ENCODE measurements around the gene VPS50. TPM values are rescaled to one million over a fixed set of nuclear protein-coding genes. Genes with fewer than 3 reads are reported as not detected.

Gene VPS50
- total RNA-seq, 1 experiment from 2014 or later, result 15.1 TPM

DNA sequence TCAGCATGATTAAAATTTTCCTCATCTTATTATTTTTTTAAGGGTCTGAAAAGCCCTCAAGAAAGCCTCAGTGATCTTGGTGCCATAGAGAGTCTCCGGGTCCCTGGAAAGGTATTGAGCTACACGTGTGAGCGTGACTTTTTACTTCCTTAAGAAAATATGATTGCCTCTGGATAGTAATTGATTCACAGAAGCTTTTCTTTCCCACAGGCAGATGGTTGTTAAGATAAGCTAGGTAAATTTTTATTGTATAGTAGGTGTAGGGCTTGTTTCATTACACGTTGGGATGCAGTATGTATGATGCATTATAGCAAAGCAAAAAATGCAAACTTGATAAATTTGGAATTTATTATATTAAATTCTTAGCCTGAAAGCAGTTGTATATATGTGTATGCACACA lies 7.7 kb downstream of the VPS50 start:
- ChIA-PET RAD21 (ENCODE audit: low non-redundant PET in 1 of 2, low total read pairs in 2 of 2, uncharacterized antibody in 2 of 2, unreplicated experiment in 2 of 2) (no interaction called here), CTCF (no interaction called here), POLR2A (no interaction called here)
- no peak overlapping the region for H3K27ac ChIP-seq (ENCODE audit: low read depth, low read length)
- no peaks in the 10 kb centered on the region for H3K36me3 ChIP-seq (ENCODE audit: control insufficient read depth in 1 of 2, insufficient read depth in 2 of 2, low read length in 2 of 2)
- no peaks in the 10 kb centered on the region for H3K4me1 ChIP-seq (ENCODE audit: control insufficient read depth in 1 of 2, insufficient read depth in 2 of 2, low read length in 2 of 2)
- no TSS peak for BruUV-seq (replicated peaks)
- no peak for DNase-seq (ENCODE audit: low read depth, low spot score)
- no peaks in the 10 kb centered on the region for H3K9me3 ChIP-seq (ENCODE audit: control insufficient read depth in 1 of 2, insufficient read depth in 1 of 2, low read depth in 1 of 2, low read length in 2 of 2)
- H3K9ac ChIP-seq (ENCODE audit: low read length), result no peak overlapping the region
- H3K4me3 ChIP-seq (replicated peaks in 1 of 2; ENCODE audit: low read depth in 1 of 2, low read length in 2 of 2), result no peak overlapping the region
- H3K9me2 ChIP-seq (ENCODE audit: insufficient read depth), result no peaks in the 10 kb centered on the region
- H2AFZ ChIP-seq (ENCODE audit: low read depth, low read length, poor library complexity, severe bottlenecking), result no peak overlapping the region
- H3K27me3 ChIP-seq (ENCODE audit: insufficient read depth, low read length), result no peaks in the 10 kb centered on the region
- TF ChIP-seq, protein P1, sequence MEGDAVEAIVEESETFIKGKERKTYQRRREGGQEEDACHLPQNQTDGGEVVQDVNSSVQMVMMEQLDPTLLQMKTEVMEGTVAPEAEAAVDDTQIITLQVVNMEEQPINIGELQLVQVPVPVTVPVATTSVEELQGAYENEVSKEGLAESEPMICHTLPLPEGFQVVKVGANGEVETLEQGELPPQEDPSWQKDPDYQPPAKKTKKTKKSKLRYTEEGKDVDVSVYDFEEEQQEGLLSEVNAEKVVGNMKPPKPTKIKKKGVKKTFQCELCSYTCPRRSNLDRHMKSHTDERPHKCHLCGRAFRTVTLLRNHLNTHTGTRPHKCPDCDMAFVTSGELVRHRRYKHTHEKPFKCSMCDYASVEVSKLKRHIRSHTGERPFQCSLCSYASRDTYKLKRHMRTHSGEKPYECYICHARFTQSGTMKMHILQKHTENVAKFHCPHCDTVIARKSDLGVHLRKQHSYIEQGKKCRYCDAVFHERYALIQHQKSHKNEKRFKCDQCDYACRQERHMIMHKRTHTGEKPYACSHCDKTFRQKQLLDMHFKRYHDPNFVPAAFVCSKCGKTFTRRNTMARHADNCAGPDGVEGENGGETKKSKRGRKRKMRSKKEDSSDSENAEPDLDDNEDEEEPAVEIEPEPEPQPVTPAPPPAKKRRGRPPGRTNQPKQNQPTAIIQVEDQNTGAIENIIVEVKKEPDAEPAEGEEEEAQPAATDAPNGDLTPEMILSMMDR (IDR thresholded peaks at IDR 0.05 in 2 of 3, conservative IDR thresholded peaks at IDR 0.05 in 1 of 3; ENCODE audit: borderline replicate concordance in 1 of 3, insufficient read depth in 1 of 3, low read depth in 2 of 3, low read length in 2 of 3), result no peak
- TF ChIP-seq CEBPB (IDR thresholded peaks at IDR 0.05; ENCODE audit: low read depth) (no peak), EZH2 (IDR thresholded peaks at IDR 0.05) (no peak), FOSL1 (IDR thresholded peaks at IDR 0.05; ENCODE audit: low read depth) (no peak), ATF3 (IDR thresholded peaks at IDR 0.05) (no peak), JUND (IDR thresholded peaks at IDR 0.05) (no peak), ZFX (IDR thresholded peaks at IDR 0.05) (no peak), EZH2phosphoT487 (IDR thresholded peaks at IDR 0.05; ENCODE audit: borderline replicate concordance) (no peak), SP1 (IDR thresholded peaks at IDR 0.05; ENCODE audit: low read depth) (no peak), MAX (IDR thresholded peaks at IDR 0.05) (no peak), ZBTB33 (IDR thresholded peaks at IDR 0.05; ENCODE audit: extremely low read depth, insufficient replicate concordance, low read length) (no peak), ELF1 (IDR thresholded peaks at IDR 0.05; ENCODE audit: borderline replicate concordance, low read depth) (no peak), SRF (IDR thresholded peaks at IDR 0.05; ENCODE audit: low read depth) (no peak)
- TF ChIP-seq, protein P2, sequence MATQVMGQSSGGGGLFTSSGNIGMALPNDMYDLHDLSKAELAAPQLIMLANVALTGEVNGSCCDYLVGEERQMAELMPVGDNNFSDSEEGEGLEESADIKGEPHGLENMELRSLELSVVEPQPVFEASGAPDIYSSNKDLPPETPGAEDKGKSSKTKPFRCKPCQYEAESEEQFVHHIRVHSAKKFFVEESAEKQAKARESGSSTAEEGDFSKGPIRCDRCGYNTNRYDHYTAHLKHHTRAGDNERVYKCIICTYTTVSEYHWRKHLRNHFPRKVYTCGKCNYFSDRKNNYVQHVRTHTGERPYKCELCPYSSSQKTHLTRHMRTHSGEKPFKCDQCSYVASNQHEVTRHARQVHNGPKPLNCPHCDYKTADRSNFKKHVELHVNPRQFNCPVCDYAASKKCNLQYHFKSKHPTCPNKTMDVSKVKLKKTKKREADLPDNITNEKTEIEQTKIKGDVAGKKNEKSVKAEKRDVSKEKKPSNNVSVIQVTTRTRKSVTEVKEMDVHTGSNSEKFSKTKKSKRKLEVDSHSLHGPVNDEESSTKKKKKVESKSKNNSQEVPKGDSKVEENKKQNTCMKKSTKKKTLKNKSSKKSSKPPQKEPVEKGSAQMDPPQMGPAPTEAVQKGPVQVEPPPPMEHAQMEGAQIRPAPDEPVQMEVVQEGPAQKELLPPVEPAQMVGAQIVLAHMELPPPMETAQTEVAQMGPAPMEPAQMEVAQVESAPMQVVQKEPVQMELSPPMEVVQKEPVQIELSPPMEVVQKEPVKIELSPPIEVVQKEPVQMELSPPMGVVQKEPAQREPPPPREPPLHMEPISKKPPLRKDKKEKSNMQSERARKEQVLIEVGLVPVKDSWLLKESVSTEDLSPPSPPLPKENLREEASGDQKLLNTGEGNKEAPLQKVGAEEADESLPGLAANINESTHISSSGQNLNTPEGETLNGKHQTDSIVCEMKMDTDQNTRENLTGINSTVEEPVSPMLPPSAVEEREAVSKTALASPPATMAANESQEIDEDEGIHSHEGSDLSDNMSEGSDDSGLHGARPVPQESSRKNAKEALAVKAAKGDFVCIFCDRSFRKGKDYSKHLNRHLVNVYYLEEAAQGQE (IDR thresholded peaks at IDR 0.05; ENCODE audit: low read depth), result no peak
- intact Hi-C loops (cut with micrococcal nuclease), result loop anchor here (5.0 to 10.0 kb wide), 2 partner anchors 195 to 1157 kb away; no protein-coding TSS in a partner anchor
- H3K79me2 ChIP-seq (ENCODE audit: insufficient read depth, low read length), result no peaks in the 10 kb centered on the region; the same call in 1 of the 2 replicates
- H4K20me1 ChIP-seq (ENCODE audit: insufficient read depth), result no peaks in the 10 kb centered on the region
- no peak overlapping the region for H3K4me2 ChIP-seq (ENCODE audit: low read length)
- ATAC-seq, result no peak
